GM10248 (cell line): ENCODE measurements around the gene CMIP.

Source experiments
- CTCF ChIA-PET: fragments of 300-600 bp; sonication (Branson Sonifier 250); formaldehyde crosslinking; extraction: SDS; loops from one replicate; lab custom pipeline; 2021; ENCODE audit warnings: antibody characterized with exemption; lab: Yijun Ruan, JAX
- POLR2A ChIA-PET: fragments of 350-650 bp; sonication (Branson Sonifier 250); formaldehyde crosslinking; extraction: SDS; loops from one replicate; lab custom pipeline; 2020; ENCODE audit warnings: antibody characterized with exemption; lab: Yijun Ruan, JAX
- DNase-seq: peaks from one replicate; pipeline ENCODE4 v3.0.0; 2012; ENCODE audit errors: extremely low spot score
- CTCF ChIP-seq: IDR thresholded peaks from 2 replicates; pipeline ENCODE4 v1.5.1; 2012; ENCODE audit warnings: mild to moderate bottlenecking, low read depth; ENCODE audit errors: extremely low read depth, missing control alignments, control extremely low read depth

Gene CMIP

GRCh38 chr16:81537721-81538561 is 93.3 kb downstream of the CMIP start:
- no peak for TF ChIP-seq CTCF
- CTCF ChIA-PET = interaction anchor here (1.5 to 1.6 kb wide), 2 partner anchors 9 to 14 kb away, joined by 3 read pairs; no protein-coding TSS in a partner anchor
- POLR2A ChIA-PET = no interaction called here
- DNase-seq = no peak

GRCh38 chr16:81539009-81539758 is 94.6 kb downstream of the CMIP start:
- POLR2A ChIA-PET = no interaction called here
- no peak for TF ChIP-seq CTCF
- DNase-seq = no peak
- CTCF ChIA-PET = interaction anchor here (1.4 to 1.6 kb wide), 2 partner anchors 9 to 10 kb away, joined by 3 read pairs; no protein-coding TSS in a partner anchor

- TF ChIP-seq CTCF = no peak
- POLR2A ChIA-PET = no interaction called here
- no peak for DNase-seq
- CTCF ChIA-PET = interaction anchor here (1.4 kb wide), 1 partner anchor 9 kb away, joined by 3 read pairs; no protein-coding TSS in a partner anchor
These were observed 95.3 kb downstream of the CMIP start for GRCh38 chr16:81539759-81540472.

GRCh38 chr16:81541314-81541713 is 96.7 kb downstream of the CMIP start:
- POLR2A ChIA-PET = no interaction called here
- no peak for TF ChIP-seq CTCF
- DNase-seq = no peak
- CTCF ChIA-PET = no interaction called here

GRCh38 chr16:81542609-81543570 is 98.3 kb downstream of the CMIP start:
- CTCF ChIA-PET = interaction anchor here (0.8 to 1.1 kb wide), 2 partner anchors 21 to 78 kb away, joined by 3 to 4 read pairs; no protein-coding TSS in a partner anchor
- DNase-seq = no peak
- no peak for TF ChIP-seq CTCF
- POLR2A ChIA-PET = no interaction called here
